Spleen (tissue), 7 donors: Measurements from ENCODE around the gene MRPL52.
A peak's percentile ranks its signal among the peaks of the same experiment; 100 is the strongest.

Experiments
- POLR2A ChIP-seq, 3 donors: fragments of 450-650 bp; IDR thresholded peaks; one replicate each; pipeline ENCODE4 v1.5.1; 2017; ENCODE audit warnings: antibody characterized with exemption in 3 of 3, mild to moderate bottlenecking in 1 of 3
- POLR2AphosphoS5 ChIP-seq, 3 donors: sonication (generic); formaldehyde crosslinking; IDR thresholded peaks; one replicate each; pipeline ENCODE4 v1.5.1; 2017; ENCODE audit warnings: antibody characterized with exemption in 3 of 3
- TF ChIP-seq, protein P1 (sequence below), 11 experiments: fragments of 200-600 bp in 7 of 11; fragments of 450-650 bp in 4 of 11; sonication (generic) in 4 of 11; IDR thresholded peaks in 8 of 11; conservative IDR thresholded peaks in 3 of 11; 1 replicate in 7 of 11; 2 replicates in 4 of 11; pipeline versions ENCODE4 v1.4.0 to v1.8.0; 2016 to 2021; ENCODE audit warnings: antibody characterized with exemption in 11 of 11, inconsistent platforms in 4 of 11, mild to moderate bottlenecking in 1 of 11
- donor health status: DM: no; HTN: no; CAD: no; lungs with moderate emphysema.
- donor health status: DM: no; HTN: no; CAD: no.
- donor health status: DM: no; HTN: no; CAD: no.

- TF ChIP-seq, protein P1, sequence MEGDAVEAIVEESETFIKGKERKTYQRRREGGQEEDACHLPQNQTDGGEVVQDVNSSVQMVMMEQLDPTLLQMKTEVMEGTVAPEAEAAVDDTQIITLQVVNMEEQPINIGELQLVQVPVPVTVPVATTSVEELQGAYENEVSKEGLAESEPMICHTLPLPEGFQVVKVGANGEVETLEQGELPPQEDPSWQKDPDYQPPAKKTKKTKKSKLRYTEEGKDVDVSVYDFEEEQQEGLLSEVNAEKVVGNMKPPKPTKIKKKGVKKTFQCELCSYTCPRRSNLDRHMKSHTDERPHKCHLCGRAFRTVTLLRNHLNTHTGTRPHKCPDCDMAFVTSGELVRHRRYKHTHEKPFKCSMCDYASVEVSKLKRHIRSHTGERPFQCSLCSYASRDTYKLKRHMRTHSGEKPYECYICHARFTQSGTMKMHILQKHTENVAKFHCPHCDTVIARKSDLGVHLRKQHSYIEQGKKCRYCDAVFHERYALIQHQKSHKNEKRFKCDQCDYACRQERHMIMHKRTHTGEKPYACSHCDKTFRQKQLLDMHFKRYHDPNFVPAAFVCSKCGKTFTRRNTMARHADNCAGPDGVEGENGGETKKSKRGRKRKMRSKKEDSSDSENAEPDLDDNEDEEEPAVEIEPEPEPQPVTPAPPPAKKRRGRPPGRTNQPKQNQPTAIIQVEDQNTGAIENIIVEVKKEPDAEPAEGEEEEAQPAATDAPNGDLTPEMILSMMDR (IDR thresholded peaks at IDR 0.05 in 8 of 11, conservative IDR thresholded peaks at IDR 0.05 in 3 of 11), result no peak
- no peak for TF ChIP-seq POLR2A (IDR thresholded peaks at IDR 0.05)
- peak in 1 of 3 donors; percentile 14 for TF ChIP-seq POLR2AphosphoS5 (IDR thresholded peaks at IDR 0.05)
These were observed 14.8 kb downstream of the MRPL52 start for GRCh38 chr14:22844221-22845102.
